ENCODE results near the gene NRDC.

NRDC gene

DNA sequence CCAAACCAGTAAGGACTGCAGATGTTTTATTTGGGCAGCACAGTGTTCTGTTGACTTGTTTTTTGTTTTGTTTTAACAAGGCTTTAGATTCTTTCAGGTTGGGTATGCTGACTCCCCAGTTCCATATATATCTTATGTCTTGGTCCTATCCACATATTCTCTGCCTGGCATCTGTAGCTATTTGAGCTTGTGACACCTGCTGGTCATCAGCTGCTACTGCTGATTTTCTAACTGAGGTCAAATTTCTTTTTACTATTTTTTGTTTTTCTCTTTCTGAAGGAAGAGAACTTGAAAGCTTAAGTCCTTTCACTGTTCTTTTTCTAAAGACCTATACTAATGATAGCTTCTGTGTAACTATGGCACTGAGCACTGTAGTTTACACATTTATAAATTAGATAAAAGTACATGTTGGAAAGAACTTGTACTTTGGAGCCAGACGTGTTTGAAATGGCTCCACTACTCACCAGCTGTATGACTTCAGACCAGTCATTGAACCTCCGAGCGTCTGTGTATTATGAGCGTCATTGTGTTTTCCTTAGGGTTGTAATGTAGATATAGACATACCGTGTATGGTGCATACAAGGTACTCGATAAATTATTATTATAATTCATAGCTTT is 109.4 kb downstream of the NRDC start:
- DNase-seq (ENCODE audit: low read depth in 2 of 2), result peak in 1 of 2 donors; percentile 3

DNA sequence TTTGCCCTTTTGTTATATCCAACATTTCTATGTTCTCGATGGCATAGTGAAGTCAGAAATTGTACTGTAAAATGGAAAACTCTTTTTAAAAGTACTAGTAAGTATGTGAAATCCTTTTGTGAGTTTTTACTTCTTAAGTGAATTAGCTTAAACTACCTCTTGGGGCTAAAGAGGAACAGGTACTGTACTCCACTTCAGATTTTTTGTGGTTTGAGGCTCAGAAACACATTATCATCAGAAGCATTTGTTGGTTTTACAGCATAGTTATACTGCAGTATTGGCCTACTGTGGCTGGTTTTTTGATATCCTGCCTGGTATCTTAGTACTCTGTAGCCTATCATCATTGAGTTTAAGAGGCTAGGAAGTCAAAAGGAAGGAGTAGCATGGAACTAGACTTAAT is 117.2 kb downstream of the NRDC start:
- no peak for DNase-seq (ENCODE audit: low read depth in 2 of 2)

DNA sequence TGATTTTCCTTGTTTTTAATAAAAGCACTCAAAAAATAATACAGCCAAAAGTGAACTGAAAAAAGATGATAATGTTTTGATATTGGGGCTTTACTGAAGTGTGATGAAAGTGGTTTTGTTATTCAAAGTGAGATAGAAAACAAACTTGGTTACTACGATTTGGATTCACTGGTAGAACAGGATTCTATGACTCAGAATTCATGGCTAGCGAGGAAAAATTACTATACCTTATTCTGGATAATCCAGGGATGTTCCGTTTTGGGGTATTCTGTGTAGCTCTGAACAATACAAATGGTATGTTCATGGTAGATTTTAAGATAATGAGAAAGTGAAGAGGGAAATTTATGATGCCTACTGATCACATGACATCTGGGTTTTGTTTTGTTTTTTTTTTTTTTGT is 117.7 kb downstream of the NRDC start:
- no peak for DNase-seq (ENCODE audit: low read depth in 2 of 2)

DNA sequence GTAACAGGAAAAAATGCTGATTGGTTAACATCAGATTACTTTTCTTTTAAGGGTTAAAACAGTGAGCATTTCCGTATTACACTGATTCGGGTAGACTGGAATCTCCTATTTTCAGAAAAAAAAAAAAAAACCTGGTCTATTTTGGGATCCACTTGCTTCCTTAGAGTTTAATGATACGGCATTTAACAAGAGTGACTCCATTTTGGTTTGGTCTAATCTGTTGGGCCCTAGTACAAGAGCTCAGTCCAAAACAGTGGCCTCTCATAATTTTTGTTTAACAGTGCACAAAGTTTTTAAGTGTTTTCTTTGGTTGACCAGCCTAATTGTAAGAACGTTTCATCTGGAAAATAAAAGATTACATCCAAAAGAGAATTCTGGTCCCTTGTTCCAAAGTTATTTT is 120.2 kb downstream of the NRDC start:
- DNase-seq (ENCODE audit: low read depth in 2 of 2), result no peak

DNA sequence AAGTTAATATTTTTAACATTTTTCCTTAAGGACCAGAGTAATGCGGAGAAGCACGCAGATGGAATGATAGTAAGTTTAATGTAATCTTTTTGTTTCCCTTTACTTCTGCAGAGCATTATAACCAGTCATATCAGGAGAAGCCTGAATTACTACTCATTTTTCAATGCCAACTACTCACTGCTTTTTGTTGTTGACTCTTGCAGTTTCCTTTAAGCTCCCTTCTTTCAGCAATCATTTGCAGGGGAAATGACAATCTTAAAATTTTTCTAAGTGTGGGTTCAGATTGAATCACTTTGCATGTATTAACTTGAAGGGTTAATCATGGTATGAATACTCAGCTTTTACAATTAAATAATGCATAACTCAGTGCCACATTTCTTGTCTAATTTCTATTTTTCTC is 122.2 kb downstream of the NRDC start:
- DNase-seq (ENCODE audit: low read depth in 2 of 2), result no peak

DNA sequence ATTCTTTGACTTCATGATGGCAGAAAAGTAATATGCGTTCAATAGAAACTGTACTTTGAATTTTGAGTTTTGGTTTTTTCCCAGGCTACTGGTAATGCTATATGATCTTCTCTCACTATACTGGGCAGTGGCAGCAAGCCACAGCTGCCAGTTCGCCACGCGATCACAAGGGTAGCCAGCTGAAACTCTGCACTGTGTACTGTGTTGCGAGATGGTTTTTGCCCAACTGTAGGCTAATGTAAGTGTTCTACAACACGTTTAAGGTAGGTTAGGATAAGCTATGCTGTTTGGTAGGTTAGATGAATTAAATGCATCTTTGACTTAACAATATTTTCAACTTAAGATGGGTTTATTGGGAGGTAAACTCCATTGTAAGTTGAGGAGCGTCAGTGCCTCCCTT is 123.1 kb downstream of the NRDC start:
- DNase-seq (ENCODE audit: low read depth in 2 of 2), result no peak

- no peak for DNase-seq (ENCODE audit: low read depth in 2 of 2)
These were observed 123.9 kb downstream of the NRDC start for GRCh38 chr1:51754666-51755065.

DNA sequence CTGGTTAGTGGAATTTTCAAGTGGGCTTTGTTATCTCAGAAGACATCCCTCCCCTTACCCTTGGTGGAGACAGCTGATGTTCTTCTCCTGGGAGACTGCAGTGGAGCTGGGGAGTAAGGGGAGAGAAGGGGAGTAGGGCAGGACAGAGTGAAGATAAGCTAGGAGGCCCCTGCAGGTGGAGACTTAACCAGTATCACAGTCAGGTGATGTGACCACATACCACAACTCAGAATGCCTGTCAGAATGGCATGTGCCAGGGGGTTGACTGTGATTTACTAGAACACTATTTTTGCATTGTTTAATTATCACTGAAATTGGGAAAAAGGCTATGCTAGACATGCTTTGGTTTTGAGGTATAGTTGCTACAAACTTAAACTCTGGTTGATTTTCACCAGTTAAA is 124.6 kb downstream of the NRDC start:
- no peak for DNase-seq (ENCODE audit: low read depth in 2 of 2)

DNA sequence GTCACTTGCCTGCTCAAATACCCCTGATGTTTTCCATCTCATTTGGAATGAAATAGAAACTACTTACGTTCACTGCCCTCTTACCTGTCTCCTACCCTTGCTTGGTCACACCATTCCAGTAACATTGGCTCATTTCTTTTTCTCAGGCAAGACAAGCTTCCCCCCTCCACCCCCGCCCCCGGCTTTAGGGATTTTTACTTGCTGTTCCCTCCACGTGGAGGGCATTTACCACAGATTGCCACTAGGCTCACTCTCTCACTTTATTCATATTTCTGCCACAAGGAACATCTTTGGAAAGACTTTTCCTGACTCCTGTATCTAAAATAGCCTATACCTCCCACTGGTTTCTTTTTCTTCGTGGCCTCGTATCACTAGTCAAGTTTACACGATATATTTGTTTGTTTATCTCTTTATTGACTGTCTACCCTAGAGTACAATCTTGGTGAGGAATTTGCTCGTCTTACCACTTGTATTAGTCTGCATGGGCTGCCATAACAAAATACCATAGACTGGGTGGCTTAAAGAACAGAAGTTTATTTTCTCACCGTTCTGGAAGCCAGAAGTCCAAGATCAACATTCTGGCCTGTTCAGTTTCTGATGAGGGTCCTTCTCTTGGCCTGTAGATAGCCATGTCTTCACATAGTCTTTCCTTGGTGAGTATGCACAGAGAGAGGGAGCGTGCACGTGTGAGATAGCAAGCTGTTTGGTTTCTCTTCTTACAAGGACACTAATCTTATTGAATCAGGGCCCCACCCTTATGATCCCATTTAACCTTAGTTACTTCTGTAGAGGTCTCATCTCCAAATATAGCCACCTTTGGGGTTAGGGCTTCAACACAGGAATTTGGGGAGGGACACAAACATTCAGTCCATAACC is 126.2 kb downstream of the NRDC start:
- DNase-seq (ENCODE audit: low read depth in 2 of 2), result no peak

DNA sequence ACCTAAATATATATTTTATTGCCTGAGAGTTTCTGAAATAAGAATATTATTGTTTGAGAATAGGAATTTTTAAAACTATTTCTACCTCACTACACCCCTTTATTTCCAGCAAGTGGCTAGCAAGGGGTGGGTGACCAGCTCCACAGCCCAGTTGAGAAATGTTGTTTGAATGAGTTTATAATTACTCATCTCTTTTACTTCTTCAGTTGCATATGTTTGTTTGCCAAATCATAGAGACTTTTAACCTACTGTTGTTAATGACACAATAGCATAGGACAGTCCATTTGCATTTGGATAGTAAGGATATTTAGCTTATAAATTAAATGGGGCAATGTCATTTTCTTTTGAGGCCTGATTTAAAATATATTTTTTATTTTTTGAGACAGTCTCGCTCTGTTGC is 127.8 kb downstream of the NRDC start:
- no peak for DNase-seq (ENCODE audit: low read depth in 2 of 2)

DNA sequence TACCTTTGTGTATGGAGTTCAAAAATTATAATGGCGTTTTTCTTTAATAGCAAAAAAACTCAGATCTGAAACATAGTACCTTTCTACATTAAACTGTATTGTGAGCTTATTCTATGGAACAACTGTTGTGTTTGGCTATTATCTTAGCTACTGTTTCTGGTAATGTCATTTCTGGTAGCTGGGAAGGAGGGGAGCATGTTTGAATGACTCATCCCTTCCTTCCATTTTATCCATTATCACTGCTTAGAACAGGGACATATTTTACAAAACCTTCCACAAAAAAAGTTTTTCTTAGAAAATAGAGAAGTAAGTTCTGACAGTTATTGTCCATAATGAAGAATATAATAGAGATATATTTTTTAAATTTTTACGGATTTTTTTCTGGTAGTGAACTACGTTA is 128.3 kb downstream of the NRDC start:
- DNase-seq (ENCODE audit: low read depth in 2 of 2), result no peak

- DNase-seq (ENCODE audit: low read depth in 2 of 2), result no peak
These were observed 129.4 kb downstream of the NRDC start for GRCh38 chr1:51749151-51749550.

- no peak for DNase-seq (ENCODE audit: low read depth in 2 of 2)
These were observed 133.3 kb downstream of the NRDC start for GRCh38 chr1:51745304-51745570.

- DNase-seq (ENCODE audit: low read depth in 2 of 2), result no peak
These were observed 133.8 kb downstream of the NRDC start for GRCh38 chr1:51744506-51745303.

DNA sequence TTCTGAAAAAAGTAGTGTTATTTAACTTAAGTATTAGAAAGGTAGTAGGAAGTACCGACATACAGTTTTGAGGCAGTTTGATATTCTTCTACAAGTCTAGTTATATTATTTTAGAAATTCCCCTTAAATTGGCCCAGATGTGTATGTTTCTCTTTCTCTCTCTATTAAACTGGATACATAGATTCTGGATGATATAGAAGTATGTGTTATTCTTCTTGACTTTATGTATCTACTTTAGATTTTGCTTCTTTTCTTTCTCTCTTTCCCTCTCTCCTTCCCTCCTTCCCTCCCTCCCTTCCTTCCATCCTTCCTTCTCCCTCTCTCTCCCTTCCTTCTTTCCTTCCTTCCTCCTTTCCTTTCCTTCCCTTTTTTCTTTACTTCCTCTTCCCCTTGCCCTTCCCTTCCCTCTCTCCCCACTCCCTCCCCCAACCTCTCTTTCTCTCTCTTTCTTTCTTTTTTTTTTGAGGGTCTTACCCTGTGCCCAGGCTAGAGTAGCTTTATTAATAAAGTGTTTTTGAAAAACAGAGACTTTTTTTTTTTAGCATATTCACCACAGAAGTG is 137.3 kb downstream of the NRDC start:
- no peak for DNase-seq (ENCODE audit: low read depth in 2 of 2)

DNA sequence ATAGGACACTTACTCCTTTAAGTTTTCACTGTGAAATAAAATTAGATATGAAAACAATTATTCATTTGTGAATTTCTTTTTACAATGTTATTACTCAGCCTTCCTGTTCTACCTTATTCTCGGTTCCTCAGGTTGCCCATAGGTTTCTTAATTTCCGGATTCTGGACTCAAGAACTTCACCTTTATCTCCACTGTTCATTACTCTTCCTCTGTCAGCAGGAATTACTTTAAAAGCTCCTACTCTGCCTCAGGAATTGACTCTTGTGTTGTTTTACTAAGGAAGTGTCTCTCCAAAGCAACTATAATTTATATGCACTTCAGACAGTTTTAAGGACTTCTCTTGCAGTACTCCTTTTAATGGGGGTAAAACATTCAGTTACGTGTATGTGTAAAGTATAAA is 137.9 kb downstream of the NRDC start:
- no peak for DNase-seq (ENCODE audit: low read depth in 2 of 2)
